Activated CD8-positive, alpha-beta memory T cell treated with anti-CD3 and anti-CD28 coated beads, Interleukin-2, amount 50 U/mL, for 48 hours (primary cell): ENCODE data around the gene NPIPA1.
"Not testable (repeated sequence)": the region's sequence is repeated elsewhere in the genome, so short reads cannot be mapped to it uniquely, and the experiment has no call there.

ENCODE experiments used
- DNase-seq: peaks from one replicate; pipeline ENCODE4 v3.0.0-alpha.2; 2020

Gene NPIPA1

GRCh38 chr16:14981234-14981633 lies 44.0 kb downstream of the NPIPA1 start:
- DNase-seq: not testable (repeated sequence)

DNA sequence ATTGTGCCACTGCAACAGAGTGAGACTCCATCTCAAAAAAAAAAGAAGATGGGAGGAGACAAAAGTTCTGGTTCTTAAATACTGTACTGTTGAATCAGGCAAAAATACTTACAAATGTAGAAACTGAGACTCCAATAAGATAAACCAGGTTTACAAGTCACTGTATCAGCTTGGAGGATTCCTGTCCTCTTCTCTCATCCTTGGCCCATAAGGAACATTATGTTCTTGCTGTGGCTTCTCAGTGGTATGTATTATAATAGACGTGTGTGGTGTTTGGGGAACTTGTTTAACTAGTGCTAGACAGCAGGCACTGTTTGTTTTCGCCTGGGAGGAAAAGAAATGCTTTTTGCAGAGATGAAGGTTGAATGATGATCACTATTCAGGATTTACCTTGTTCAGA lies 45.3 kb downstream of the NPIPA1 start:
- not testable (repeated sequence) for DNase-seq

DNA sequence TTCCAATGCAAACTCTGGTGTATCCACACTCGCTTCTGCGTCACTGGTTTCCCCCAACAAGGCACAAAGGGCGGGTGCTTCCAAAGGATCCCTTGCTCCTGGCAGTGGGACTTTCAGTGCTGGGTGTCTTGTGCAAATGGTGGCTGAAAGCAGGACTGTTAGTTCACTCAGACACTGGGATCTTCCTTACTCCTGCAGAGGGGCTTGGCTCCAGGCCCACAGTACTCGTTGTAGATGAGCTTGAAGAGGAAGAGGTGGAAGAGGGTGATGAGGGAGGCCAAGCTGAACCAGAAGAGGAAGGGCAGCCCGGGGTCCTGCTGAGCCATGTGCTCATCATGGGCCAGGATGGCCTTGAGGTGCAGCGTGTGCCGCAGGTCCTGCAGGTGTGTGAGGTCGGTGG lies 50.8 kb downstream of the NPIPA1 start:
- not testable (repeated sequence) for DNase-seq

DNA sequence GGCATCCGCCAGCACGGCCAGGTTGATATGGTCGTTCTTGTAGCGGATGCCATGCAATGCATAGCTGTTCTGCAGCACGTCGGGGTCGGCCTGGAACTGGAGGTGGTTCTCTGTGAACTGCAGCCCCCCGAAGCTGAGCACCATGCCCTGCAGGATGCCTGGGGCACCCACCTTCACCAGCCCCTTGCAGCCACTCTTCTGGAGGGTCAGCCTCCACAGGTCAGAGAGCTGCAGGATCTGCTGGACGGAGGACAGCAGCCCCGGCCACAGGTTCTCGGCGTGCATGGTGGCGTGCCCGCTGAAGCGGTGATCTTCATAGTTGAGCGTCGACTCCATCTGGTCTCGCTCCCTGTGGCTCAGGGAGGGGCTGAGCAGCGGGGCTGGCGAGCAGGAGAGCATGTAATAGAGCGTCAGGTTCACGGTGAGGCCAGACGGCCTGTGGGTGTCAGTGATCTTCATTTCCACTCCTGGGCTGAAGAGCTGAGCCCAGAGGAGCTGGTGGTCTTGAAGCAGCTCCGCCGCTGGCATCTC lies 51.5 kb downstream of the NPIPA1 start:
- not testable (repeated sequence) for DNase-seq

DNA sequence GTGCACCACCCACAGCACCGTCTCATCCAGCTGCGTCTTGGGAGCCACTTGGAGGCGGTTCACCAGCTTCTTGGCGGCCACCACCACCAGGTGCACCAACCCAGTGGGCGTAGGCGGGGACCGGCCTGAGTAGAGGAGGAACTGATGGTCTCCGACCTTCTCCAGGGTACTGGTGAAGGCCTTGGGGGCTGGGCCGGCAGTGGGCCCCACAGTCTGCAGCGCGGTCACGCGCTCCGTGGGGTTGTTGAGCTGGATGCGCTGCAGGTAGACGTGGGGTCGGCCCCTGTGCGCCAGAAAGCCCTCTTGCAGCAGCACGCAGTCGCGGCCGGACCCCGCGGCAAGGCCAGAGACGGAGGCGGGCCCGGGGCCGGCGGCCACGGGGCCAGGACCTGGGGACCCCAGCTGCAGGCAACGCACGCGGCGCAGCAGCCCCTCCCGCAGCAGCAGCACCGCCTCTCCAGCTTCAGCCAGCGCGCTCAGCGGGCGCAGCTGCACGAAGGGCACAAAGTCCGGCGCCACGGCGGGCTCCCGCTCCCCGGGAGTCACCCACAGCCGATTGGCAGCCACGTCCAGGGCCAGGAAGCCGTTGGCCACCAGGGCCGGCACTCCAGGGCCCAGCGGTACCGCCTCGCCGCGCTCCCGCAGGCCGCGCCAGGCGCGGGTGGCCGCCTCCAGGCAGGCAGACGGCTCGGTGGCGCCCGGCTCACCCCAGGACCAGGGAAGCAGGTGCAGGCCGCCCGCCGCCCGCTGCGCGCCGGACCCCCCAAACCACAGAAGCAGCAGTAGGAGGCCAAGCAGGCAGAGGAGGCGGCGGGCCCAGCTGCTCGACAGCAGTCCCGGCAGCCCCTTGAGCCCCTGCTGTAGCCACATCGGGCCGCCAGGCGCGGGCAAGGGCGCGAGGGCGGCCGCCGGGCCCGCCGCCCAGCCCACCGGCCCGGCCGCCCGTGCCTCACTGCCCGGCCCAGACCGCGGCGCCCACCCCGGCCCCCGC lies 52.3 kb downstream of the NPIPA1 start:
- not testable (repeated sequence) for DNase-seq

DNA sequence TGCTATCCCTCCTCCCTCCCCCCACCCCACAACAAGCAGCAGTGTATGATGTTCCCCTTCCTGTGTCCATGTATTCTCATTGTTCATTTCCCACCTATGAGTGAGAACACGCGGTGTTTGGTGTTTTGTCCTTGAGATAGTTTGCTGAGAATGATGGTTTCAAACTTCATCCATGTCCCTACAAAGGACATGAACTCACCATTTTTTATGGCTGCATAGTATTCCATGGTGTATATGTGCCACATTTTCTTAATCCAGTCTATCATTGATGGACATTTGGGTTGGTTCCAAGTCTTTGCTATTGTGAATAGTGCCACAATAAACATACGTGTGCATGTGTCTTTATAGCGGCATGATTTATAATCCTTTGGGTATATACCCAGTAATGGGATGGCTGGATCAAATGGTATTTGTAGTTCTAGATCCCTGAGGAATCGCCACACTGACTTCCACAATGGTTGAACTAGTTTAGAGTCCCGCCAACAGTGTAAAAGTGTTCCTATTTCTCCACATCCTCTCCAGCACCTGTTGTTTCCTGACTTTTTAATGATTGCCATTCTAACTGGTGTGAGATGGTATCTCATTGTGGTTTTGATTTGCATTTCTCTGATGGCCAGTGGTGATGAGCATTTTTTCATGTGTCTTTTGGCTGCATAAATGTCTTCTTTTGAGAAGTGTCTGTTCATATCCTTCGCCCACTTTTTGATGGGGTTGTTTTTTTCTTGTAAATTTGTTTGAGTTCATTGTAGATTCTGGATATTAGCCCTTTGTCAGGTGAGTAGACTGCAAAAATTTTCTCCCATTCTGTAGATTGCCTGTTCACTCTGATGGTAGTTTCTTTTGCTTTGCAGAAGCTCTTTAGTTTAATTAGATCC lies 56.3 kb downstream of the NPIPA1 start:
- not testable (repeated sequence) for DNase-seq

DNA sequence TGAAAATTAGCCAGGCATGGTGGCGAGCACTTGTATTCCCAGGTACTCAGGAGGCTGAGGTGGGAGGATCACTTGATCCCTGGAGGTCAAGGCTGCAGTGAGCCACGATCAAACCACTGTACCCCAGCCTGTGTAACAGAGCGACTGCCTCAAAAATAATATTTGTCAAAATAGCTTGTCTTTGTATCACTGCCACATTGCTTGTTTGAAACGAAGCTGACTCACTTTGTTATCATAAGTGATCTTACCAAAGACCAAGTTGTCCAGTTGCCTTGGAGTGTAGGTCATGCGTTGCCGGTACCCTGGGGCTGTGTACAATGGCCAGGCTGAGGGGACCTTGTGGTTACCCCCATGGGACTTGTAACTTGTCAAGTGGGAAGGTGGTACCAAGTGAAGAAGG lies 59.5 kb downstream of the NPIPA1 start:
- DNase-seq: not testable (repeated sequence)

DNA sequence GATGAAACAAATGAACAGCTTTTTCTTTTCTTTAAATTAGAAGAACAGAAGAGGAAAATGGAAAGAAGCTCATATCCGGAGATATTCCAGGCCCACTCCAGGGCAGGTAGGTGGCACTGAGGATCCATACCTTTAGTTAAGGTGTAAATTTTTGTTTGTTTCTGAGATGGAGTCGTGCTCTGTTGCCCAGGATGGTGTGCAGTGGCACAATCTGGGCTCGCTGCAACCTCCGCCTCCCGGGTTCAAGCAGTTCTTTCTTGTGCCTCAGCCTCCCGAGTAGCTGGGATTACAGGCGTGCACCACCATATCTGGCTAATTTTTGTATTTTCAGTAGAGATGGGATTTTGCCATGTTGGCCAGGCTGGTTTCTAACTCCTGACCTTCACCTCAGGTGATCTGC lies 61.1 kb downstream of the NPIPA1 start:
- not testable (repeated sequence) for DNase-seq

DNA sequence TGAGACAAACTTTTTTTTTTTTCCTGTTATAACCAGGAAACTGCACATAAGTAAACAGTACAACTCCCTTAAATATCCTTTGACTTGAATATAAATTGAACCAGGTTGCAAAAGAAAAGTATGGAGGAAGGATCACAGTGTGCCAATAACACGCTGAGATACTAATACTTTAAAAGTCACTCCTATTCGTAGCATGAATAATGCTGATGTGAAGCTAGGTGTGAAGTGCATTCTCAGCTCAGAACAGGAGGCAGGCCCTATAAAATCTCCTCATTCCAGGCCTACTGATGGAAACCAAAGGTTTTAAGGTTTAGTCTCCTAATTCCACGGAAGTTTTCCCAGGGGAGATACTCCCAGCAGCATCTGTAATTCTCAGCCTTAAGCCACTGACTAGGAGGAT lies 62.6 kb downstream of the NPIPA1 start:
- not testable (repeated sequence) for DNase-seq
